Natural killer cell (primary cell): ENCODE results near the gene LRRC18. TPM values are rescaled to one million over a fixed set of nuclear protein-coding genes. Genes with fewer than 3 reads are reported as not detected.

Experiments
- ATAC-seq, 3 donors: fragments of 150-1000 bp in 2 of 3; fragments of 200-7000 bp in 1 of 3; cut with Tn5 transposase; 1 replicate in 1 of 3; 2 replicates in 2 of 3; pipeline ENCODE4 v1.10.0; 2021; ENCODE audit warnings: mild to moderate bottlenecking in 2 of 3, moderate library complexity in 2 of 3
- DNase-seq, 2 donors: peaks; one replicate each; pipeline versions ENCODE4 v3.0.0 to v3.0.0-alpha.2; 2013 to 2021; ENCODE audit warnings: mixed read lengths in 1 of 2
- H3K27ac ChIP-seq: one replicate; pipeline ENCODE4 v1.5.1; 2013; ENCODE audit warnings: mild to moderate bottlenecking, low read length
- H3K27me3 ChIP-seq: one replicate; pipeline ENCODE4 v1.6.1; 2013; ENCODE audit warnings: low read length; ENCODE audit not compliant: control insufficient read depth, insufficient read depth
- H3K36me3 ChIP-seq: one replicate; pipeline ENCODE4 v1.6.1; 2013; ENCODE audit warnings: low read length; ENCODE audit not compliant: control insufficient read depth, insufficient read depth
- H3K4me1 ChIP-seq: one replicate; pipeline ENCODE4 v1.6.1; 2013; ENCODE audit warnings: low read length; ENCODE audit not compliant: control insufficient read depth, insufficient read depth
- H3K4me3 ChIP-seq: one replicate; pipeline ENCODE4 v1.5.1; 2013; ENCODE audit warnings: low read length
- H3K9me3 ChIP-seq: one replicate; pipeline ENCODE4 v1.6.1; 2013; ENCODE audit warnings: low read length; ENCODE audit not compliant: control insufficient read depth, insufficient read depth
- H3K27ac Mint-ChIP-seq, 2 donors: one replicate each; pipeline ENCODE4 v1.8.0; 2022; ENCODE audit warnings: mild to moderate bottlenecking in 2 of 2, mixed read lengths in 2 of 2, moderate library complexity in 1 of 2
- H3K27me3 Mint-ChIP-seq, 2 donors: one replicate each; pipeline ENCODE4 v1.8.0; 2022; ENCODE audit warnings: low read depth in 2 of 2, mixed read lengths in 2 of 2
- H3K36me3 Mint-ChIP-seq: one replicate; pipeline ENCODE4 v1.8.0; 2022; ENCODE audit warnings: mixed read lengths
- H3K4me1 Mint-ChIP-seq, 2 donors: one replicate each; pipeline ENCODE4 v1.8.0; 2022; ENCODE audit warnings: mixed read lengths in 2 of 2
- H3K4me3 Mint-ChIP-seq: one replicate; pipeline ENCODE4 v1.8.0; 2022; ENCODE audit warnings: mild to moderate bottlenecking, moderate library complexity, mixed read lengths
- H3K9me3 Mint-ChIP-seq, 2 donors: one replicate each; pipeline ENCODE4 v1.8.0; 2022; ENCODE audit warnings: mixed read lengths in 2 of 2
- CTCF ChIP-seq: fragments of 200-600 bp; IDR thresholded peaks from one replicate; pipeline ENCODE4 v1.8.0; 2022; ENCODE audit warnings: antibody characterized with exemption
- WGBS: methylation state at CpG from one replicate; pipeline ENCODE4 v1.1.7; 2013; ENCODE audit warnings: missing lambda C conversion rate; ENCODE audit not compliant: insufficient coverage; 5-methylcytosine and 5-hydroxymethylcytosine counted together
- intact Hi-C: fragments of 100-400 bp; cut with micrococcal nuclease; formaldehyde crosslinking; loops from one replicate; pipeline ENCODE4 v1.14.2; 2022
- total RNA-seq, 4 donors: library from RNA; stranded (reverse); fragments of 120-200 nt in 1 of 4; gene quantifications; one replicate each; pipeline versions ENCODE4 v1.2.3 to v1.2.4, GENCODE V29; 2013 to 2022

The LRRC18 gene
- total RNA-seq, 3 donors from 2014 or later (not counting 1 experiment from before 2014, with no cell fraction given) = not detected

GRCh38 chr10:48929413-48929990 is 10.1 kb downstream of the LRRC18 start:
- Mint-ChIP-seq H3K4me1 (no peaks in the 10 kb centered on the region), H3K27ac (no peak overlapping the region), H3K36me3 (no peaks in the 10 kb centered on the region), H3K9me3 (no peaks in the 10 kb centered on the region), H3K27me3 (peaks cover 0 to 10% of the 10 kb centered on the region in 2 donors), H3K4me3 (no peak overlapping the region)
- 75% methylated on average over 5 of the region's 5 CpGs for WGBS
- no peak overlapping the region for H3K4me3 ChIP-seq
- H3K27me3 ChIP-seq = no peaks in the 10 kb centered on the region
- H3K36me3 ChIP-seq = no peaks in the 10 kb centered on the region
- no peak overlapping the region for H3K27ac ChIP-seq
- ATAC-seq (no peak), DNase-seq (no peak)
- no peaks in the 10 kb centered on the region for H3K9me3 ChIP-seq
- H3K4me1 ChIP-seq = no peaks in the 10 kb centered on the region
- intact Hi-C loops = no loop called here
- no peak for TF ChIP-seq CTCF

GRCh38 chr10:48926764-48927540 is 12.7 kb downstream of the LRRC18 start:
- H3K9me3 Mint-ChIP-seq = no peaks in the 10 kb centered on the region
- H3K4me1 Mint-ChIP-seq = no peaks in the 10 kb centered on the region
- Histone ChIP-seq H3K4me3 (no peak overlapping the region), H3K9me3 (no peaks in the 10 kb centered on the region), H3K4me1 (no peaks in the 10 kb centered on the region), H3K36me3 (no peaks in the 10 kb centered on the region), H3K27me3 (no peaks in the 10 kb centered on the region), H3K27ac (no peak overlapping the region)
- ATAC-seq = no peak
- intact Hi-C loops = no loop called here
- H3K27ac Mint-ChIP-seq = no peak overlapping the region
- DNase-seq = no peak
- no peaks in the 10 kb centered on the region for H3K36me3 Mint-ChIP-seq
- TF ChIP-seq CTCF = no peak
- peaks cover 0 to 10% of the 10 kb centered on the region in 2 donors for H3K27me3 Mint-ChIP-seq
- 91% methylated on average over 9 of the region's 13 CpGs for WGBS
- no peak overlapping the region for H3K4me3 Mint-ChIP-seq

- H3K4me3 Mint-ChIP-seq = no peak overlapping the region
- ATAC-seq (no peak), DNase-seq (no peak)
- Histone ChIP-seq H3K36me3 (no peaks in the 10 kb centered on the region), H3K4me3 (no peak overlapping the region), H3K4me1 (no peaks in the 10 kb centered on the region), H3K9me3 (no peaks in the 10 kb centered on the region), H3K27ac (no peak overlapping the region), H3K27me3 (no peaks in the 10 kb centered on the region)
- no peak for TF ChIP-seq CTCF
- H3K27me3 Mint-ChIP-seq = peaks cover 0 to 10% of the 10 kb centered on the region in 2 donors
- 89% methylated on average over 1 of the region's 1 CpG for WGBS
- intact Hi-C loops = no loop called here
- H3K4me1 Mint-ChIP-seq = no peaks in the 10 kb centered on the region
- no peaks in the 10 kb centered on the region for H3K9me3 Mint-ChIP-seq
- H3K27ac Mint-ChIP-seq = no peak overlapping the region
- H3K36me3 Mint-ChIP-seq = no peaks in the 10 kb centered on the region
Measured at GRCh38 chr10:48926255-48926654, 13.4 kb downstream of the LRRC18 start.
